B cell (primary cell): Measurements from ENCODE around the gene NPHS2. TPM values are rescaled to one million over a fixed set of nuclear protein-coding genes. Genes with fewer than 3 reads are reported as not detected.

ENCODE experiments used
- ATAC-seq: fragments of 200-7000 bp; cut with Tn5 transposase; one replicate; pipeline ENCODE4 v1.10.0; 2021; ENCODE audit warnings: low read depth, mild to moderate bottlenecking, moderate number of reproducible peaks, moderate library complexity
- CTCF ChIA-PET: fragments of 350-600 bp; sonication (Branson Sonifier 250); formaldehyde crosslinking; loops from one replicate; lab custom pipeline; 2021; ENCODE audit warnings: antibody characterized with exemption, inconsistent platforms; lab: Charles Lee
- POLR2A ChIA-PET: fragments of 350-600 bp; sonication (Branson Sonifier 250); formaldehyde crosslinking; loops from one replicate; lab custom pipeline; 2021; ENCODE audit warnings: antibody characterized with exemption; lab: Charles Lee
- DNase-seq: peaks from one replicate; pipeline ENCODE4 v3.0.0; 2013
- H2AFZ ChIP-seq: 2 replicates; pipeline ENCODE4 v1.6.1; 2012; ENCODE audit warnings: mild to moderate bottlenecking, low read depth, low read length; ENCODE audit not compliant: insufficient read depth, poor library complexity, severe bottlenecking
- H3K27ac ChIP-seq, 2 donors: 1 replicate in 1 of 2; 2 replicates in 1 of 2; pipeline ENCODE4 v1.5.1; 2012 to 2013; ENCODE audit warnings: low read length in 2 of 2, mild to moderate bottlenecking in 2 of 2, moderate library complexity in 1 of 2
- H3K27me3 ChIP-seq, 4 experiments: fragments of 200-600 bp in 1 of 4; sonication (generic) in 1 of 4; replicated peaks in 1 of 4; 1 replicate in 2 of 4; 2 replicates in 2 of 4; pipeline versions ENCODE4 v1.6.1 to v1.7.0; 2013 to 2016; ENCODE audit warnings: low read length in 3 of 4, mild to moderate bottlenecking in 2 of 4, mixed read lengths in 1 of 4, moderate library complexity in 1 of 4; ENCODE audit not compliant: insufficient read depth in 4 of 4, control insufficient read depth in 3 of 4; ENCODE audit errors: control extremely low read depth in 1 of 4
- H3K36me3 ChIP-seq, 2 experiments: replicated peaks in 1 of 2; 1 replicate in 1 of 2; 2 replicates in 1 of 2; pipeline versions ENCODE4 v1.6.1 to v1.7.1; 2013; ENCODE audit warnings: low read length in 1 of 2; ENCODE audit not compliant: insufficient read depth in 2 of 2, control insufficient read depth in 1 of 2; ENCODE audit errors: control extremely low read depth in 1 of 2, extremely low read depth in 1 of 2
- H3K4me1 ChIP-seq, 2 donors: fragments of 200-600 bp in 1 of 2; sonication (generic) in 1 of 2; 1 replicate in 1 of 2; 2 replicates in 1 of 2; pipeline versions ENCODE4 v1.5.1 to v1.6.1; 2013 to 2017; ENCODE audit warnings: low read length in 2 of 2; ENCODE audit not compliant: control insufficient read depth in 2 of 2, insufficient read depth in 2 of 2
- H3K4me2 ChIP-seq: replicated peaks from 2 replicates; pipeline ENCODE3; 2012; ENCODE audit warnings: mild to moderate bottlenecking, low read depth, low read length; ENCODE audit not compliant: poor library complexity, severe bottlenecking
- H3K4me3 ChIP-seq, 5 experiments: fragments of 200-600 bp in 1 of 5; sonication (generic) in 1 of 5; 1 replicate in 3 of 5; 2 replicates in 2 of 5; pipeline versions ENCODE4 v1.5.1 to v1.7.0; 2011 to 2016; ENCODE audit warnings: low read length in 4 of 5, mild to moderate bottlenecking in 4 of 5, low read depth in 2 of 5, control low read depth in 1 of 5, moderate library complexity in 1 of 5; ENCODE audit not compliant: insufficient read depth in 1 of 5; ENCODE audit errors: control extremely low read depth in 1 of 5, extremely low read depth in 1 of 5
- H3K79me2 ChIP-seq: fragments of 200-600 bp; sonication (generic); one replicate; pipeline ENCODE4 v1.6.0; 2016; ENCODE audit warnings: low read length; ENCODE audit not compliant: control insufficient read depth, insufficient read depth
- H3K9ac ChIP-seq: fragments of 200-600 bp; sonication (generic); 2 replicates; pipeline ENCODE4 v1.6.1; 2017; ENCODE audit warnings: mild to moderate bottlenecking, low read length, moderate library complexity
- H3K9me3 ChIP-seq, 3 donors: one replicate each; pipeline versions ENCODE4 v1.6.1 to v1.7.1; 2013; ENCODE audit warnings: low read length in 2 of 3; ENCODE audit not compliant: control insufficient read depth in 2 of 3, insufficient read depth in 1 of 3; ENCODE audit errors: control extremely low read depth in 1 of 3
- H4K20me1 ChIP-seq: 2 replicates; pipeline ENCODE4 v1.6.0; 2012; ENCODE audit warnings: mild to moderate bottlenecking, low read length; ENCODE audit not compliant: insufficient read depth, control insufficient read depth, poor library complexity, severe bottlenecking
- H3K27ac Mint-ChIP-seq: one replicate; pipeline ENCODE4 v1.8.0; 2021; ENCODE audit warnings: mixed read lengths
- H3K27me3 Mint-ChIP-seq: one replicate; pipeline ENCODE4 v1.8.0; 2021; ENCODE audit warnings: mixed read lengths
- H3K4me1 Mint-ChIP-seq: one replicate; pipeline ENCODE4 v1.8.0; 2021; ENCODE audit warnings: mixed read lengths
- H3K4me3 Mint-ChIP-seq: one replicate; pipeline ENCODE4 v1.8.0; 2021; ENCODE audit warnings: mixed read lengths
- H3K9me3 Mint-ChIP-seq: one replicate; pipeline ENCODE4 v1.8.0; 2022; ENCODE audit warnings: mixed read lengths; ENCODE audit not compliant: insufficient read depth
- EZH2 ChIP-seq: IDR thresholded peaks from 2 replicates; pipeline ENCODE4 v1.6.1; 2012; ENCODE audit warnings: borderline replicate concordance, low read depth, mild to moderate bottlenecking, moderate library complexity, low read length; ENCODE audit not compliant: insufficient read depth, poor library complexity, severe bottlenecking
- WGBS: methylation state at CpG from one replicate; pipeline ENCODE4 v1.1.5; 2013; ENCODE audit warnings: missing lambda C conversion rate; ENCODE audit not compliant: insufficient coverage; 5-methylcytosine and 5-hydroxymethylcytosine counted together
- intact Hi-C: fragments of 100-400 bp; cut with micrococcal nuclease; formaldehyde crosslinking; loops from one replicate; pipeline ENCODE4 v1.10.0; 2022
- polyA plus RNA-seq: library from polyadenylated mRNA; depleted of rRNA; stranded (reverse); fragments of >200 nt; gene quantifications from 2 replicates; pipeline ENCODE4 v1.2.3, GENCODE V29; 2012
- total RNA-seq, 2 donors: library from RNA; stranded (reverse); fragments of 120-200 nt in 1 of 2; gene quantifications; 1 replicate in 1 of 2; 2 replicates in 1 of 2; pipeline versions ENCODE4 v1.2.3 to v1.2.4, GENCODE V29; 2013 to 2022
- TF ChIP-seq, protein P1 (sequence below): fragments of 200-600 bp; IDR thresholded peaks from one replicate; pipeline ENCODE4 v1.8.0; 2022; ENCODE audit warnings: antibody characterized with exemption, mild to moderate bottlenecking

Gene NPHS2
- total and polyA plus RNA-seq, 2 donors (not counting 1 experiment from before 2014, with no cell fraction given) = not detected

DNA sequence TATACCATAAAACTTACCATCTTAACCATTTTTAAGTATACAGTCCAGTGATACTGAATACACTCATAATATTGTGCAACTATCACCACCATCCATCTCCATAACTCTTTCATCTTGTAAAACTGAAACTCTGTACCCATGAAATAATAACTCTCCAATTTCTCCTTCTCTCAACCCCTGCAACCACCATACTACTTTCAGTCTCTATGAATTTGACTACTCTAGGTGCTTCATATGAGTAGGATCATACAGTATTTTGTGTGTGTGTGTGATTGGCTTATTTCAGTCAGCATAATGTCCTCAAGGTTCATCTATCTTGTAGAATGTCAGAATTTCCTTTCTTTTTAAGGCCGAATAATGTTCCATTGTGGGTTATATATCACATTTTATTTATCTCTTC is 17.7 kb downstream of the NPHS2 start:
- ChIA-PET CTCF (no interaction called here), POLR2A (no interaction called here)
- no peak overlapping the region for H3K27ac ChIP-seq
- ATAC-seq = no peak
- H3K9ac ChIP-seq = no peak overlapping the region
- WGBS = no CpG with 5 or more reads among the region's 1 CpG
- Mint-ChIP-seq H3K4me1 (no peaks in the 10 kb centered on the region), H3K9me3 (no peaks in the 10 kb centered on the region), H3K4me3 (no peak overlapping the region), H3K27me3 (peaks cover 6% of the 10 kb centered on the region), H3K27ac (no peak overlapping the region)
- intact Hi-C loops = no loop called here
- no peak overlapping the region for H3K4me3 ChIP-seq
- H3K4me2 ChIP-seq = no peak overlapping the region
- TF ChIP-seq, protein P1, sequence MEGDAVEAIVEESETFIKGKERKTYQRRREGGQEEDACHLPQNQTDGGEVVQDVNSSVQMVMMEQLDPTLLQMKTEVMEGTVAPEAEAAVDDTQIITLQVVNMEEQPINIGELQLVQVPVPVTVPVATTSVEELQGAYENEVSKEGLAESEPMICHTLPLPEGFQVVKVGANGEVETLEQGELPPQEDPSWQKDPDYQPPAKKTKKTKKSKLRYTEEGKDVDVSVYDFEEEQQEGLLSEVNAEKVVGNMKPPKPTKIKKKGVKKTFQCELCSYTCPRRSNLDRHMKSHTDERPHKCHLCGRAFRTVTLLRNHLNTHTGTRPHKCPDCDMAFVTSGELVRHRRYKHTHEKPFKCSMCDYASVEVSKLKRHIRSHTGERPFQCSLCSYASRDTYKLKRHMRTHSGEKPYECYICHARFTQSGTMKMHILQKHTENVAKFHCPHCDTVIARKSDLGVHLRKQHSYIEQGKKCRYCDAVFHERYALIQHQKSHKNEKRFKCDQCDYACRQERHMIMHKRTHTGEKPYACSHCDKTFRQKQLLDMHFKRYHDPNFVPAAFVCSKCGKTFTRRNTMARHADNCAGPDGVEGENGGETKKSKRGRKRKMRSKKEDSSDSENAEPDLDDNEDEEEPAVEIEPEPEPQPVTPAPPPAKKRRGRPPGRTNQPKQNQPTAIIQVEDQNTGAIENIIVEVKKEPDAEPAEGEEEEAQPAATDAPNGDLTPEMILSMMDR = no peak
- no peak for TF ChIP-seq EZH2
- H4K20me1 ChIP-seq = no peaks in the 10 kb centered on the region
- no peaks in the 10 kb centered on the region for H3K9me3 ChIP-seq
- H3K79me2 ChIP-seq = no peaks in the 10 kb centered on the region
- H3K4me1 ChIP-seq = no peaks in the 10 kb centered on the region
- no peak overlapping the region for H2AFZ ChIP-seq
- no peaks in the 10 kb centered on the region for H3K36me3 ChIP-seq
- H3K27me3 ChIP-seq = peaks cover 0 to 3% (median 0%) of the 10 kb centered on the region in 4 experiments
- no peak for DNase-seq

DNA sequence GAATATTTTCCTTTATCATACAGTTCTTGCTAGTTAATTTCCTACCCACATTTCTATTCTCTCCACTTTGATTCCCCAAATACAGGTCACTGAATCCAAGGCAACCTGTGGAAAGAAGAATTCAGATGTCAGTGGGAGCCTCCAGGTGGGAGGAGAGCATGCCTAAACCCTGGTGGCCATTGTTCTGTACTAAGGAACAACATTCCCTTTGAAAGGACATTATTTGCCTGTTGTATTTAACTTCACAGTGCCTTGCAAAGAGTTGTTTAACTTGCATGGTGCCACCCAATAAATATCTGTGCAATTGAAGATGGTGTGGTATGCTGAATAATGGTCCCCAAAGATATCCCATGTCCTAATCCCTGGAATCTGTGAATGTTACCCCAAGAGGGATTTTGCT is 21.3 kb downstream of the NPHS2 start:
- no peaks in the 10 kb centered on the region for H3K9me3 ChIP-seq
- Mint-ChIP-seq H3K9me3 (no peaks in the 10 kb centered on the region), H3K4me3 (no peak overlapping the region), H3K4me1 (no peaks in the 10 kb centered on the region), H3K27me3 (peaks cover 6% of the 10 kb centered on the region), H3K27ac (no peak overlapping the region)
- no peaks in the 10 kb centered on the region for H3K36me3 ChIP-seq
- no peaks in the 10 kb centered on the region for H3K79me2 ChIP-seq
- no peaks in the 10 kb centered on the region for H3K4me1 ChIP-seq
- H3K4me3 ChIP-seq = no peak overlapping the region
- no peak overlapping the region for H2AFZ ChIP-seq
- DNase-seq = no peak
- TF ChIP-seq EZH2 = no peak
- TF ChIP-seq, protein P1 = no peak
- no peaks in the 10 kb centered on the region for H4K20me1 ChIP-seq
- peaks cover 0 to 3% (median 0%) of the 10 kb centered on the region in 4 experiments for H3K27me3 ChIP-seq
- intact Hi-C loops = no loop called here
- no peak overlapping the region for H3K4me2 ChIP-seq
- no peak overlapping the region for H3K27ac ChIP-seq
- no peak for ATAC-seq
- POLR2A ChIA-PET = no interaction called here
- H3K9ac ChIP-seq = no peak overlapping the region
- CTCF ChIA-PET = no interaction called here
